Ureter (tissue), 1 donor: ENCODE data around the gene PLEKHA3. TPM values are rescaled to one million over a fixed set of nuclear protein-coding genes. Genes with fewer than 3 reads are reported as not detected.

ENCODE experiments used
- DNase-seq: peaks from one replicate; pipeline ENCODE4 v3.0.0-alpha.2; 2020; ENCODE audit warnings: low spot score
- total RNA-seq: library from RNA; stranded (reverse); gene quantifications from one replicate; pipeline ENCODE4 v1.2.4, GENCODE V29; 2023
- donor health status: DM: yes; HTN: yes; CAD: no.

PLEKHA3 gene
- total RNA-seq, 1 donor from 2014 or later = 38.6 TPM

DNA sequence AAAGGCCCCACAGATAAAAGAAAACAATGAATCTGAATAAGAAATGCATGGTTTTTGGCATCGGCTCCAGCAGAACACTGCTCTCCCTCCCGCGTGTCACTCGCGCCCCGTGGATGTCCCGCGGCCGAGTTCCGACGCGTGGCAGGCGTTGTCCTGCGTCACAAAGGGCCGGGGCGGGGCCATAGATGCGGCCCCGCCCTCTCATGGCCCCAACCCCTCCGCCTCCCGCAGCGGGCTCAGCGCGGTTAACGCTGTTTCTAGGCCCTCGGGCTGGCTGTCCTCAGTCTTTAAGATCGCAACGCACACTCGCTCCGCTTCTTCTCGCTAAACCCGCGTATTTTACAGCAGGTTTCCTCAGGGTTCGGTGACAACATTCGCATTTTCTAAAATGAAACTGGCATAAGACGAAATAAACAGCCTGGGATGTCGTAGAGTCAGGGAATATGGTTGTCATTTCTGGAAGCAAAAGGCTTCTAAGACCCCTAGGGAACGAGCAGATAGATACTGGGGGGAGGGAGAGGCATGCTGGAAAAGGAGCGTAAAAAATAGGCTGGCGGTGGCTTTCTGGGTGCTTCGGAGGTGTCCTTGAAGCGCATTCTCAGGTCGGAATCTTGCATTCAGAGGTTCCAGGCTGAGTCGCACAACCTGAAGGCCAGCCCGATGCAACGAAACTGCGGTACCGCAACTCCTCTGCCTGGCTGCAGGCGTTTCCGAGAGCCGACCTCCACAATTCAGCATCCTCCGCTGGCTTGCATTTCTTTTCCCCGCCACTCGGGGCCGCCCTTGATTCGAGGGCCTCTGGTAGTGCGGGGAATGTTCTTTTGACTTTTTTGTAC, 1.6 kb upstream of the PLEKHA3 start, which contains the start of gene FKBP7:
Gene FKBP7, minus strand, starts transcription at position 162 of the 836 bp plus-strand sequence. Its CDS starts 101 bp downstream, at position 61.
- peak; percentile 88 for DNase-seq

GRCh38 chr2:178479275-178479616, 1.0 kb upstream of the PLEKHA3 start:
- no peak for DNase-seq

GRCh38 chr2:178479758-178480226, 465 bp upstream of the PLEKHA3 start:
- no peak for DNase-seq

GRCh38 chr2:178482437-178482836, 2.2 kb downstream of the PLEKHA3 start:
- DNase-seq = no peak

- no peak for DNase-seq
Observed at GRCh38 chr2:178484245-178485041, 4.2 kb downstream of the PLEKHA3 start.

DNA sequence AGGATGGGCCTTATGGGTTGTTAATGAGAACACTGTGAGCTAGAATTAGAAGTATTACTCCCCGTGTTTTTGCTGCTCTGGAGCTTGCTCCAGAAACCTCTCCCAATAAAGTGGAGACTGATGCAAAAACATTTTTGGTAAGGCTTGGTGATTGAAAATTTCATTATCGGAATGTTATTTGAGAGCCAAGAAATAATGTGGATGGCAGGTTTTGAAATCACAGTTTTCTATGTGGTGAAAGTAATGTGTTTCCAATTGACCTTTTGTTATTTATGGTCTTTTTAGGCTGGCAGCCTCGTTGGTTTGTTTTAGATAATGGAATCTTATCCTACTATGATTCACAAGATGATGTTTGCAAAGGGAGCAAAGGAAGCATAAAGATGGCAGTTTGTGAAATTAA, 5.1 kb downstream of the PLEKHA3 start:
- no peak for DNase-seq

DNA sequence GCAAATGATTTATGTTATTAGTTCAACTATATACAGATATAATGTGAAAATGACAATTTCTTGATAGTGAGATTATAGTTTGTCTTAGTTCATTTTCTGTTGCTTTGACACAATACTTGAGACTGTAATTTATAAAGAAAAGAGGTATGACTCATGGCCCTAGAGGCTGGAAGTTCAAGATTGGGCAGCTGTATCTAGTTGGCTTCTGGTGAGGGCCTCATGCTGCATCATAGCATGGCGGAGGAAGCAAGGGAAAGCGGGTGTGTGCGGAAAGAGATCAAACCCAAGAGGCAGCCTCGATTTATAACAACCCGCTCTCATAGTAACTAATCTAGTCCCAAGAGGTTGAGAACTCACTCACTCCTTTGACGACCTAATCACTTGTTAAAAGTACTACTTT, 11.4 kb downstream of the PLEKHA3 start:
- no peak for DNase-seq

GRCh38 chr2:178496049-178496448, 15.8 kb downstream of the PLEKHA3 start:
- DNase-seq = no peak

DNA sequence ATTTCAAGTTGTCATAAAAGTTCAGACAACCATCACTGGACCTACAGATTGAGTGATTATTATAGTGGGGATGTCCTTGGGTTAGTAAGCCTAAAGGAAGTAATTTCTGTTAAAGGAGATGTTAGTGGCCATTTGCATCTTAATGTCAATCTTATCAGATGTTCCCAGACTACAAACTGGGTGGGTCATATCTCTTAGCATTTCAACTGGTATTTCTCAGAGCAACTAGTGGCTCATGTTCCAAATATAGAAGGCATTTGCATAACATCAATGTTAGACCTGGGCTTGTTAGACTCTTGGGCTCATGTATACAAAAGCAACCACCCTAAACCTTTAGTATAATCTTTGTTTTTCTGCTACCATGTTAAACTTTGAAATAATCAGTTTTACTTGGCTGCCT, 17.9 kb downstream of the PLEKHA3 start:
- DNase-seq = no peak

GRCh38 chr2:178499640-178500039, 19.4 kb downstream of the PLEKHA3 start:
- DNase-seq = no peak

DNA sequence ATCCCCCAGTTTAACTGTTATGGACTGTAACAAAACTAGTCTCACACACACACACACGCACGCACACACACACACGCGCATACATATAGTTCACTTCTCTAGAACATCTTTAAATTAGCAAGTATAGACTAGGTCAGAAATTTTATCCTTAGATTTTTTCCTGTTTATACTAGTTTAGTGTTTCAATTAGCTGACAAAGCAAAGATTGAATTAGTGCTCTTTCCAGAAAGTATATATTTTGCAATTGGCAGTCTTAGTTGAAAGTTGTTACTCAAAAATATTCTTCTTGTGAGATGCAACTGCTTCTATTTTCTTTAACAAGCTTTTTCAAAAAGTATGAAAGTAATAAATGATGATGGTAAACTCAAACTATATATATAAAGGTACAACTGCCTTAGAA, 22.5 kb downstream of the PLEKHA3 start:
- DNase-seq = no peak

DNA sequence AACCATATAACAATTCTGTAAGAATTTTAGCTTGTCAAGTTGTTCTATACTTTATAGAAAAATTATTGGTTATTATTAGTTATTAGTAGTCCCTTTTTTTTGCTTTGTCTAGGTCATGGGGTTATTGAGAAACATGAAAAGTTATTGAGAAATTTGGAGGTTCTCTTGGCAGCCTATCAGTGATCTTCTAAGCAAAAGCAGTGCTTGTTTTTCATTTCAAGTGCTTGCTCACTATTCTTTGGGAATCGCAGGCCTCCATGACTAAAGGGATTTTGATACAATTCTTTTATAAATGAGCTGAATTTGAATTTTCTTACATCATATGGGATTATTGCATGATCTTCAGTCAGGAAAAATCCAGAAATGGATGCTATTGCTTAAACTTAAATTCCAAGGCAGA, 25.8 kb downstream of the PLEKHA3 start:
- DNase-seq = no peak

- no peak for DNase-seq
Observed at GRCh38 chr2:178506524-178506923, 26.3 kb downstream of the PLEKHA3 start.

- no peak for DNase-seq
Observed at GRCh38 chr2:178506949-178507348, 26.7 kb downstream of the PLEKHA3 start.

DNA sequence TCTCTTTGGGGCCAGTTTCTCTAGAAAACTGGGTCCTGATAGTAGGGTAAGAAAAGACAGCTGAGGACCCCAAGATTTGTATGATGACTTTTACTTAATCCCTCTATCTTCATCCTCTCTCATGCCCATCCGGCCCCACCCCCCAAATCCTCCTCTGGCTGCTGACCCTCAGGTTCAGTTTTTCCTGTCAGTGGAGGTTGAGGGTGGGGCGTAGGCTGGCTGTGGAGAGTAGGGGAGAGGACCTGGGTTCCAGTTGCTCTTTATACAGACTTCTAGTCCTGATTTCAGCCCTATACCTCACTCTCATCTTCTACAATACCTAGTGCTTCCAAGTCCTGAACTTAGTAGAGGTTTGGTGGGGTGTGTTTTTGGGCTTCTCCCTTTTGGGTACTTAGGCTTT, 28.4 kb downstream of the PLEKHA3 start:
- DNase-seq = no peak

DNA sequence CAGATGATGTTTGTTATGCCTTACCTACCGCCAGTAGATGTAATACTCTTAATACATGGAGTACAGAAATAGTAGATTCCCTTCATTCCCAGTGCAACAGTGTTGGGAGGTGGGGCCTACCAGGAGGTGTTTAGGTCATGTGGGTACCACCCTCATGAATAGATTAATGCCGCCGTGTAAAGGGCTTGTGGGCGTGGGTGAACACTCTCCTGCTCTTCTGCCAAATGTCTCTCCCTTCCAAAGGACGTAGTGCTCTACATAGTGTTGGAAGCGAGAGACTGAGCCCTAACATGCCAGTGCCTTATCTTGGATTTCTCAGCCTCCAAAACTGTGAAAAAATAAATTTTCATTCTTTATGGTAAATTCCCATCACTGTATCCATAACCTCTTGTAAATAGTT, 30.1 kb downstream of the PLEKHA3 start:
- no peak for DNase-seq

DNA sequence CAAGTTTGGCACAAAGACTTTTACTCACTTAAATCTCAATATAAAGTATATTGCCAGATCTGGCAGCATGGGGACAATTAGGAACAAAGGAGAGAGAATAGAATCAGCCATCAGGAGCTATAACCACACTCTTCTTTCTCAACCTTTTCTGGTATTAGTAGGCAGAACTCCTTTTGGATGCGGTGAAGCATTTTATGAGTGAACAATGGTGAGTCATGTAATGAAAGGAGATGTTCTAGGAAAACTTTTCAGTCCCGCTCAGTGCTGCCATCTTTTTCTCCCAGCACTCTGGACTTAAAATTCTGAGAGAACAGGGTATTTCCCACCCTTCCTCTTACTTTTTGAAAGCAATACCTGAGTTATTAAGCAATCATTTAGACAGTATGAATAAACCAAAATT, 32.2 kb downstream of the PLEKHA3 start:
- DNase-seq = no peak

GRCh38 chr2:178513876-178514275, 33.6 kb downstream of the PLEKHA3 start:
- DNase-seq = no peak

GRCh38 chr2:178514664-178515063, 34.4 kb downstream of the PLEKHA3 start:
- DNase-seq = no peak

GRCh38 chr2:178517496-178517895, 37.2 kb downstream of the PLEKHA3 start:
- DNase-seq = no peak

GRCh38 chr2:178521304-178522150, 41.3 kb downstream of the PLEKHA3 start:
- DNase-seq = no peak
